IMR-90 (cell line): ENCODE data around the gene ZNF595. TPM values are rescaled to one million over a fixed set of nuclear protein-coding genes. Genes with fewer than 3 reads are reported as not detected.

Experiments used
- ATAC-seq: fragments of 200-7000 bp; cut with Tn5 transposase; 2 replicates; pipeline ENCODE4 v1.9.1; 2020; ENCODE audit warnings: low read depth, mild to moderate bottlenecking, moderate library complexity
- BruUV-seq: library from RNA; stranded (reverse); fragments of 400-500 nt; replicated peaks from 2 replicates; lab custom pipeline; 2021; lab: Mats Ljungman, UMichigan
- CTCF ChIA-PET: fragments of 300-600 bp; formaldehyde crosslinking; extraction: SDS; loops from one replicate; lab custom pipeline; 2021; ENCODE audit warnings: antibody characterized with exemption; lab: Yijun Ruan, JAX
- POLR2A ChIA-PET: fragments of 300-600 bp; sonication (Branson Sonifier 250); formaldehyde crosslinking; loops from one replicate; lab custom pipeline; 2022; ENCODE audit warnings: antibody characterized with exemption; ENCODE audit not compliant: unreplicated experiment; lab: Charles Lee
- DNase-seq: peaks from one replicate; pipeline ENCODE4 v3.0.0; 2013
- H2AFZ ChIP-seq: replicated peaks from 2 replicates; pipeline ENCODE3; 2013; ENCODE audit warnings: low read length, mild to moderate bottlenecking; ENCODE audit not compliant: poor library complexity
- H2AK5ac ChIP-seq: 2 replicates; pipeline ENCODE4 v1.6.1; 2013; ENCODE audit warnings: low read depth, low read length, inconsistent platforms
- H2AK9ac ChIP-seq: replicated peaks from 2 replicates; pipeline ENCODE3; 2013; ENCODE audit warnings: mild to moderate bottlenecking, low read depth, low read length, moderate library complexity; ENCODE audit not compliant: poor library complexity
- H2BK120ac ChIP-seq: 2 replicates; pipeline ENCODE4 v1.6.1; 2013; ENCODE audit warnings: low read depth, low read length, inconsistent platforms
- H2BK15ac ChIP-seq: 3 replicates; pipeline ENCODE4 v1.6.1; 2013; ENCODE audit warnings: low read depth, low read length, inconsistent platforms
- H2BK20ac ChIP-seq: 2 replicates; pipeline ENCODE4 v1.6.1; 2013; ENCODE audit warnings: low read depth, mild to moderate bottlenecking, inconsistent platforms, low read length, moderate library complexity
- H2BK5ac ChIP-seq: 2 replicates; pipeline ENCODE4 v1.6.1; 2013; ENCODE audit warnings: mild to moderate bottlenecking, low read depth, low read length, inconsistent platforms; ENCODE audit not compliant: poor library complexity, severe bottlenecking
- H3K14ac ChIP-seq: replicated peaks from 2 replicates; pipeline ENCODE4 v1.6.1; 2013; ENCODE audit warnings: low read depth, low read length, inconsistent platforms
- H3K18ac ChIP-seq: 2 replicates; pipeline ENCODE4 v1.6.1; 2013; ENCODE audit warnings: low read depth, low read length, control low read depth
- H3K23ac ChIP-seq: 2 replicates; pipeline ENCODE4 v1.6.1; 2013; ENCODE audit warnings: low read depth, low read length, inconsistent platforms
- H3K27ac ChIP-seq: 2 replicates; pipeline ENCODE4 v1.5.1; 2013; ENCODE audit warnings: mild to moderate bottlenecking, control low read depth, low read length; ENCODE audit not compliant: insufficient read depth
- H3K27me3 ChIP-seq: 2 replicates; pipeline ENCODE4 v1.6.1; 2013; ENCODE audit warnings: low read length; ENCODE audit not compliant: control insufficient read depth, insufficient read depth
- H3K36me3 ChIP-seq: 2 replicates; pipeline ENCODE4 v1.6.1; 2013; ENCODE audit warnings: low read length, mixed read lengths; ENCODE audit not compliant: control insufficient read depth, insufficient read depth
- H3K4ac ChIP-seq: 2 replicates; pipeline ENCODE4 v1.6.1; 2013; ENCODE audit warnings: low read depth, low read length, inconsistent platforms
- H3K4me1 ChIP-seq: 2 replicates; pipeline ENCODE4 v1.6.1; 2013; ENCODE audit warnings: low read length, mixed read lengths; ENCODE audit not compliant: control insufficient read depth, insufficient read depth
- H3K4me2 ChIP-seq: 2 replicates; pipeline ENCODE4 v1.6.1; 2013; ENCODE audit warnings: low read depth, mild to moderate bottlenecking, control low read depth, low read length, moderate library complexity
- H3K4me3 ChIP-seq: 2 replicates; pipeline ENCODE4 v1.5.1; 2013; ENCODE audit warnings: low read depth, mild to moderate bottlenecking, control low read depth, low read length, moderate library complexity; ENCODE audit not compliant: insufficient read depth
- H3K56ac ChIP-seq: 2 replicates; pipeline ENCODE4 v1.6.1; 2013; ENCODE audit warnings: low read length, inconsistent platforms; ENCODE audit not compliant: insufficient read depth; ENCODE audit errors: extremely low read depth
- H3K79me1 ChIP-seq, 2 experiments: 2 replicates each; pipeline ENCODE4 v1.6.1; 2013; ENCODE audit warnings: low read length in 2 of 2, inconsistent platforms in 1 of 2, low read depth in 1 of 2
- H3K9ac ChIP-seq: 2 replicates; pipeline ENCODE4 v1.6.1; 2013; ENCODE audit warnings: low read depth, low read length, control low read depth
- H3K9me1 ChIP-seq: 2 replicates; pipeline ENCODE4 v1.6.1; 2013; ENCODE audit warnings: low read length, inconsistent platforms; ENCODE audit not compliant: insufficient read depth
- H3K9me3 ChIP-seq: 2 replicates; pipeline ENCODE4 v1.6.1; 2013; ENCODE audit warnings: low read length; ENCODE audit not compliant: control insufficient read depth, insufficient read depth
- H4K20me1 ChIP-seq: 2 replicates; pipeline ENCODE4 v1.6.1; 2013; ENCODE audit warnings: low read length, inconsistent platforms; ENCODE audit not compliant: insufficient read depth
- H4K5ac ChIP-seq: 2 replicates; pipeline ENCODE4 v1.6.1; 2013; ENCODE audit warnings: mild to moderate bottlenecking, low read depth, low read length, control low read depth
- H4K8ac ChIP-seq, 2 experiments: 2 replicates each; pipeline ENCODE4 v1.6.1; 2013; ENCODE audit warnings: low read depth in 2 of 2, low read length in 2 of 2, control low read depth in 1 of 2, inconsistent platforms in 1 of 2
- H4K91ac ChIP-seq: 2 replicates; pipeline ENCODE4 v1.6.1; 2013; ENCODE audit warnings: low read depth, low read length, inconsistent platforms; ENCODE audit not compliant: insufficient read depth
- CEBPB ChIP-seq: IDR thresholded peaks from 2 replicates; pipeline ENCODE4 v1.6.1; 2012; ENCODE audit warnings: low read depth, low read length, improper control_type of control experiment
- CHD1 ChIP-seq: IDR thresholded peaks from 2 replicates; pipeline ENCODE4 v1.6.1; 2012; ENCODE audit warnings: low read depth, low read length, improper control_type of control experiment
- CTCF ChIP-seq: conservative IDR thresholded peaks from 2 replicates; pipeline ENCODE4 v1.5.1; 2012; ENCODE audit warnings: mild to moderate bottlenecking, low read depth, low read length, improper control_type of control experiment
- ELK1 ChIP-seq: fragments of 150-350 bp; IDR thresholded peaks from 2 replicates; pipeline ENCODE4 v1.6.1; 2016; ENCODE audit warnings: low read depth, mild to moderate bottlenecking, low read length, moderate library complexity, borderline replicate concordance
- FOS ChIP-seq: fragments of 150-350 bp; IDR thresholded peaks from 2 replicates; pipeline ENCODE4 v1.6.1; 2016; ENCODE audit warnings: low read depth, low read length
- MAFK ChIP-seq: IDR thresholded peaks from 2 replicates; pipeline ENCODE4 v1.6.1; 2012; ENCODE audit warnings: low read depth, low read length, improper control_type of control experiment
- MAZ ChIP-seq: IDR thresholded peaks from 2 replicates; pipeline ENCODE4 v1.6.1; 2012; ENCODE audit warnings: low read depth, mild to moderate bottlenecking, low read length, improper control_type of control experiment, moderate library complexity, borderline replicate concordance
- MXI1 ChIP-seq: IDR thresholded peaks from 2 replicates; pipeline ENCODE4 v1.6.1; 2012; ENCODE audit warnings: low read depth, mild to moderate bottlenecking, low read length, moderate library complexity, borderline replicate concordance
- NFE2L2 ChIP-seq: fragments of 150-350 bp; IDR thresholded peaks from 2 replicates; pipeline ENCODE4 v1.6.1; 2016; ENCODE audit warnings: low read depth, mild to moderate bottlenecking, low read length
- POLR2A ChIP-seq: IDR thresholded peaks from 2 replicates; pipeline ENCODE4 v1.6.1; 2012; ENCODE audit warnings: mild to moderate bottlenecking, low read depth, low read length
- RAD21 ChIP-seq: IDR thresholded peaks from 2 replicates; pipeline ENCODE4 v1.6.1; 2012; ENCODE audit warnings: low read length, improper control_type of control experiment
- RCOR1 ChIP-seq: IDR thresholded peaks from 2 replicates; pipeline ENCODE4 v1.6.1; 2012; ENCODE audit warnings: mild to moderate bottlenecking, low read length, improper control_type of control experiment; ENCODE audit not compliant: insufficient replicate concordance
- RFX5 ChIP-seq: IDR thresholded peaks from 2 replicates; pipeline ENCODE4 v1.8.0; 2012; ENCODE audit warnings: low read depth, mild to moderate bottlenecking, low read length, moderate library complexity
- SMC3 ChIP-seq: fragments of 150-350 bp; IDR thresholded peaks from 2 replicates; pipeline ENCODE4 v1.6.1; 2016; ENCODE audit warnings: low read depth, mild to moderate bottlenecking, antibody characterized with exemption, low read length, moderate library complexity
- USF2 ChIP-seq: fragments of 150-350 bp; IDR thresholded peaks from 2 replicates; pipeline ENCODE4 v1.6.1; 2017; ENCODE audit warnings: mild to moderate bottlenecking, antibody characterized with exemption, low read length, low read depth
- WGBS, 2 experiments: methylation state at CpG; one replicate each; pipeline versions ENCODE4 v1.1.5 to v1.1.7; 2013; ENCODE audit warnings: missing lambda C conversion rate in 2 of 2; ENCODE audit not compliant: insufficient read length in 1 of 2; ENCODE audit errors: extremely low coverage in 2 of 2; 5-methylcytosine and 5-hydroxymethylcytosine counted together
- dilution Hi-C: fragments of 300-500 bp; cut with HindIII; formaldehyde crosslinking; loops from one replicate; pipeline ENCODE4 v1.14.3; 2018; ENCODE audit warnings: low sequenced_read_pairs; ENCODE audit not compliant: unreplicated experiment
- in situ Hi-C: fragments of 300-500 bp; cut with MboI; formaldehyde crosslinking; loops from 3 replicates; pipeline ENCODE4 v1.14.3; 2019; ENCODE audit warnings: low sequenced_read_pairs, inconsistent platforms, mixed read lengths
- intact Hi-C: fragments of 100-400 bp; cut with micrococcal nuclease; formaldehyde crosslinking; loops from 2 replicates; pipeline ENCODE4 v1.10.0; 2022
- polyA plus RNA-seq, 3 experiments: library from polyadenylated mRNA; depleted of rRNA; stranded (reverse); fragments of >200 nt; gene quantifications; 2 replicates each; pipeline ENCODE4 v1.2.3, GENCODE V29; 2012; ENCODE audit warnings: low replicate concordance in 1 of 3
- total RNA-seq: library from RNA; depleted of rRNA; stranded (reverse); fragments of >200 nt; gene quantifications from 2 replicates; pipeline ENCODE4 v1.2.3, GENCODE V29; 2012

Gene ZNF595
- total and polyA plus RNA-seq, 2 of the 4 experiments (the other 2 are of a cell fraction): 1.9 to 6.8 TPM

GRCh38 chr4:125091-125771 is 72.1 kb downstream of the ZNF595 start:
- no TSS peak for BruUV-seq
- peak overlapping the region; percentile 91 for H3K9ac ChIP-seq
- intact Hi-C loops: no loop called here
- no peak for TF ChIP-seq RCOR1
- no peak for TF ChIP-seq SMC3
- no peak for TF ChIP-seq MAZ
- no peak for TF ChIP-seq FOS
- TF ChIP-seq RAD21: no peak
- no peak for TF ChIP-seq MXI1
- TF ChIP-seq NFE2L2: no peak
- no peak for TF ChIP-seq POLR2A
- TF ChIP-seq CEBPB: no peak
- TF ChIP-seq USF2: no peak
- TF ChIP-seq CTCF: no peak
- no peak for TF ChIP-seq ELK1
- TF ChIP-seq RFX5: no peak
- TF ChIP-seq CHD1: no peak
- TF ChIP-seq MAFK: no peak

More at GRCh38 chr4:125091-125771, 72.1 kb downstream of the ZNF595 start:
- Histone ChIP-seq H3K4me2 (peak overlapping the region; percentile 98), H2AFZ (peak overlapping the region; percentile 96), H3K36me3 (peaks cover 1% of the 10 kb centered on the region; the same call in 1 of the 2 replicates), H3K27ac (peak overlapping the region; percentile 89), H3K18ac (no peak overlapping the region), H3K27me3 (no peaks in the 10 kb centered on the region), H2BK120ac (no peak overlapping the region), H2BK20ac (no peak overlapping the region), H4K8ac (peak overlapping the region in 1 of 2 experiments; percentile 83; a peak in 2 of 4 replicates), H2AK5ac (no peak overlapping the region), H3K9me3 (peaks cover 12% of the 10 kb centered on the region), H4K91ac (no peak overlapping the region), H3K23ac (peak overlapping the region; percentile 72), H2AK9ac (peak overlapping the region; percentile 5), H2BK15ac (no peak overlapping the region), H4K5ac (peak overlapping the region; percentile 43; the same call in 1 of the 2 replicates), H3K4me3 (peak overlapping the region; percentile 89), H3K4me1 (no peaks in the 10 kb centered on the region; the same call in 1 of the 2 replicates), H3K79me1 (peaks cover 6 to 13% of the 10 kb centered on the region in 2 experiments), H2BK5ac (no peak overlapping the region), H3K14ac (0 out of 2 replicates have a peak overlapping the region, but pooled peaks have one; percentile 37), H3K9me1 (no peaks in the 10 kb centered on the region), H3K56ac (0 out of 2 replicates have a peak overlapping the region, but pooled peaks have one; percentile 4), H4K20me1 (0 out of 2 replicates have a peak, but pooled peaks cover 6% of the 10 kb centered on the region), H3K4ac (peak overlapping the region; percentile 64; the same call in 1 of the 2 replicates)
- ChIA-PET CTCF (no interaction called here), POLR2A (no interaction called here)
- in situ Hi-C loops (no loop called here), dilution Hi-C loops (no loop called here)
- DNase-seq (peak; percentile 17), ATAC-seq (peak; percentile 6)
- 4% methylated on average over 18 of the region's 30 CpGs; no CpG with 5 or more reads in 1 of the 2 experiments for WGBS, 2 experiments
